Eye (tissue), 1 donor: Measurements from ENCODE around the gene ICA1L.

Source experiments
- DNase-seq: peaks from one replicate; pipeline ENCODE4 v3.0.0-alpha.2; 2015

Gene ICA1L

DNA sequence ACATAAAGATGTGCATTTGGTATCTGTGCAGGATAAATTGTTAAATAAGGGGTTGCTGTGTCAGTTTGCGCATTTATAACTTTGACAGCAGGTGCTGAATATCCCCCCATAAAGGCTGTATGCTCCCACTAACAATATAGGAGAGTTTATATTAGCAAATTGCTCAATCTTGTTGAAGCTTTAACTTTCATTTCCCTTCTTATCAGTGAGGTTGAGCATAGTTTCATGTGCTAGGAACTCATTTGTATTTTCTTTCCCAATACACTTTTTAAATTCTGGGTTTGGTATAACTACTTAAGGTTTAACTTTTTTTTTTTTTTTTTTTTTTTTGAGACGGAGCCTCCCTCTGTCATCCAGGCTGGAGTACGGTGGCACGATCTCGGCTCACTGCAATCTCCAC, 147.8 kb downstream of the ICA1L start:
- DNase-seq, result no peak
